ENCODE results near the gene QSOX2.

DNA sequence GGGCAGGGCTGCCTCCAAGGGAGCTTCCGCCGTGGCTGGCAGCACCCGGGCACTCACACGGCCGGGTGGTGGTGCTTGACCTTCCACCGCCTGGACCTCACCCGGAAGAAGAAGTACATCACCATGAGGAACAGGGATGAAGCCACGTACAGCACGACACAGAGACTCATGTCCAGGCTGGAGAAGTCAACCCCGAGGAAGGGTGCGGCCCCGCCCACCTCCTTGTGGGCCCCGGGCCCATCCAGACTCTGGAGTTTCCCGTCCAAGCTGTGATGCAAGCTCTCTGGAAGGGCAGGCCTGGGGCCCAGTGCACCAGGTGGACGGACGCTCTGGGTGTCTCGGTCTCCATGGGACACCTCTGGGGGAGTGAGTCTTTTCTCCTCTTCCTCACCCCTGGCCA, 36.9 kb downstream of the QSOX2 start:
- TF ChIP-seq POLR2A (IDR thresholded peaks at IDR 0.05; ENCODE audit: low read depth, low read length) = no peak
- no peak for TF ChIP-seq POLR2AphosphoS5 (IDR thresholded peaks at IDR 0.05; ENCODE audit: low read depth, low read length)
- TF ChIP-seq TAF1 (IDR thresholded peaks at IDR 0.05; ENCODE audit: borderline replicate concordance, low read depth, low read length) = no peak
